H1 (cell line): ENCODE measurements around the gene KCNAB2. TPM values are rescaled to one million over a fixed set of nuclear protein-coding genes. Genes with fewer than 3 reads are reported as not detected.

Experiments
- CTCF ChIA-PET: fragments of 300-600 bp; sonication (Branson Sonifier 250); formaldehyde crosslinking; loops from one replicate; lab custom pipeline; 2021; ENCODE audit not compliant: partially characterized antibody; lab: Charles Lee
- POLR2A ChIA-PET: fragments of 300-600 bp; sonication (Branson Sonifier 250); formaldehyde crosslinking; loops from one replicate; lab custom pipeline; 2021; ENCODE audit warnings: inconsistent platforms; ENCODE audit not compliant: partially characterized antibody; lab: Charles Lee
- DNase-seq, 2 experiments: peaks; one replicate each; pipeline versions ENCODE4 v3.0.0 to v3.0.0-alpha.2; 2010 to 2022; ENCODE audit warnings: low spot score in 2 of 2, low read depth in 1 of 2, mixed read lengths in 1 of 2
- FAIRE-seq: peaks from 2 replicates; lab custom pipeline; 2011; peaks lifted over from hg19 to GRCh38; lab: Jason Lieb, UNC
- H2AFZ ChIP-seq: 2 replicates; pipeline ENCODE4 v1.8.1; 2012; ENCODE audit warnings: low read length, inconsistent platforms
- H2AK5ac ChIP-seq: 2 replicates; pipeline ENCODE4 v1.6.1; 2013; ENCODE audit warnings: low read depth, low read length
- H2BK120ac ChIP-seq: replicated peaks from 2 replicates; pipeline ENCODE3; 2013; ENCODE audit warnings: low read depth, low read length, inconsistent platforms
- H2BK12ac ChIP-seq: 2 replicates; pipeline ENCODE4 v1.6.1; 2013; ENCODE audit warnings: low read depth, low read length
- H2BK15ac ChIP-seq: 2 replicates; pipeline ENCODE4 v1.6.1; 2013; ENCODE audit warnings: low read length
- H2BK20ac ChIP-seq: 2 replicates; pipeline ENCODE4 v1.6.1; 2013; ENCODE audit warnings: low read length
- H2BK5ac ChIP-seq: 2 replicates; pipeline ENCODE4 v1.6.1; 2013; ENCODE audit warnings: low read depth, low read length
- H3K14ac ChIP-seq: 2 replicates; pipeline ENCODE4 v1.6.1; 2013; ENCODE audit warnings: inconsistent platforms; ENCODE audit not compliant: insufficient read length
- H3K18ac ChIP-seq: 2 replicates; pipeline ENCODE4 v1.6.1; 2013; ENCODE audit warnings: low read length; ENCODE audit errors: extremely low read depth
- H3K23ac ChIP-seq: 2 replicates; pipeline ENCODE4 v1.6.1; 2013; ENCODE audit warnings: inconsistent platforms; ENCODE audit not compliant: insufficient read length
- H3K23me2 ChIP-seq: 2 replicates; pipeline ENCODE4 v1.6.1; 2013; ENCODE audit warnings: low read depth, low read length
- H3K27ac ChIP-seq: 2 replicates; pipeline ENCODE4 v1.6.1; 2011; ENCODE audit warnings: low read depth, low read length, inconsistent platforms
- H3K27me3 ChIP-seq, 4 experiments: replicated peaks in 1 of 4; 1 replicate in 1 of 4; 2 replicates in 3 of 4; pipeline versions ENCODE4 v1.6.1 to v1.8.1; 2011 to 2013; ENCODE audit warnings: low read length in 3 of 4, mild to moderate bottlenecking in 3 of 4, inconsistent platforms in 2 of 4, mixed read lengths in 2 of 4, moderate library complexity in 1 of 4; ENCODE audit not compliant: control insufficient read depth in 3 of 4, insufficient read depth in 3 of 4; ENCODE audit errors: extremely low read depth in 1 of 4
- H3K36me3 ChIP-seq, 4 experiments: 2 replicates each; pipeline versions ENCODE4 v1.6.1 to v1.8.1; 2011 to 2013; ENCODE audit warnings: mild to moderate bottlenecking in 4 of 4, low read length in 3 of 4, moderate library complexity in 2 of 4, control low read depth in 1 of 4, inconsistent platforms in 1 of 4; ENCODE audit not compliant: insufficient read depth in 4 of 4, control insufficient read depth in 2 of 4
- H3K4ac ChIP-seq: replicated peaks from 2 replicates; pipeline ENCODE3; 2013; ENCODE audit warnings: low read length, low read depth, mixed read lengths, inconsistent platforms; ENCODE audit not compliant: insufficient read length
- H3K4me1 ChIP-seq, 4 experiments: replicated peaks in 1 of 4; 1 replicate in 1 of 4; 2 replicates in 3 of 4; pipeline versions ENCODE4 v1.6.1 to v1.8.1; 2011 to 2013; ENCODE audit warnings: low read length in 3 of 4, inconsistent platforms in 2 of 4, mixed read lengths in 1 of 4; ENCODE audit not compliant: insufficient read depth in 4 of 4, control insufficient read depth in 3 of 4
- H3K4me2 ChIP-seq, 2 experiments: 2 replicates each; pipeline versions ENCODE4 v1.6.1 to v1.8.1; 2011 to 2013; ENCODE audit warnings: low read depth in 2 of 2, low read length in 2 of 2, control low read depth in 1 of 2, inconsistent platforms in 1 of 2, mild to moderate bottlenecking in 1 of 2; ENCODE audit not compliant: insufficient read depth in 1 of 2
- H3K4me3 ChIP-seq, 4 experiments: fragments of 200-600, 300-600 bp in 1 of 4; sonication (generic), shearing (Covaris generic), sonication (Bioruptor Twin) in 1 of 4; 2 replicates each; pipeline versions ENCODE4 v1.5.1 to v1.8.1; 2011 to 2016; ENCODE audit warnings: low read length in 4 of 4, low read depth in 3 of 4, control low read depth in 2 of 4, inconsistent platforms in 2 of 4, mild to moderate bottlenecking in 2 of 4, mixed read lengths in 1 of 4, moderate library complexity in 1 of 4; ENCODE audit not compliant: insufficient read depth in 2 of 4; ENCODE audit errors: extremely low read depth in 1 of 4
- H3K56ac ChIP-seq: replicated peaks from 2 replicates; pipeline ENCODE3; 2013; ENCODE audit warnings: low read depth, mild to moderate bottlenecking, mixed read lengths, low read length, inconsistent platforms; ENCODE audit not compliant: insufficient read length
- H3K79me1 ChIP-seq: 2 replicates; pipeline ENCODE4 v1.6.1; 2013; ENCODE audit warnings: low read depth, low read length, control low read depth
- H3K79me2 ChIP-seq, 2 experiments: 2 replicates each; pipeline versions ENCODE4 v1.6.1 to v1.8.1; 2012 to 2013; ENCODE audit warnings: low read length in 2 of 2, mild to moderate bottlenecking in 2 of 2, inconsistent platforms in 1 of 2; ENCODE audit not compliant: insufficient read depth in 2 of 2, control insufficient read depth in 1 of 2
- H3K9ac ChIP-seq, 4 experiments: replicated peaks in 1 of 4; 1 replicate in 1 of 4; 2 replicates in 3 of 4; pipeline versions ENCODE4 v1.6.1 to v1.8.1; 2011 to 2013; ENCODE audit warnings: low read depth in 3 of 4, low read length in 3 of 4, control low read depth in 2 of 4, mild to moderate bottlenecking in 2 of 4, moderate library complexity in 2 of 4, inconsistent platforms in 1 of 4; ENCODE audit errors: extremely low read depth in 1 of 4
- H3K9me3 ChIP-seq, 2 experiments: 2 replicates each; pipeline versions ENCODE4 v1.6.1 to v1.8.1; 2012 to 2013; ENCODE audit warnings: mild to moderate bottlenecking in 2 of 2, moderate library complexity in 2 of 2, control low read depth in 1 of 2, inconsistent platforms in 1 of 2, low read depth in 1 of 2, low read length in 1 of 2, mixed read lengths in 1 of 2; ENCODE audit not compliant: insufficient read depth in 2 of 2
- H4K20me1 ChIP-seq, 2 experiments: replicated peaks in 1 of 2; 2 replicates each; pipeline versions ENCODE3 to v1.8.1; 2011 to 2013; ENCODE audit warnings: inconsistent platforms in 2 of 2, low read length in 2 of 2, mild to moderate bottlenecking in 1 of 2; ENCODE audit not compliant: insufficient read depth in 2 of 2, control insufficient read depth in 1 of 2
- H4K5ac ChIP-seq: 2 replicates; pipeline ENCODE4 v1.6.1; 2013; ENCODE audit warnings: low read length, low read depth, mixed read lengths, inconsistent platforms; ENCODE audit not compliant: insufficient read length
- H4K8ac ChIP-seq: 2 replicates; pipeline ENCODE4 v1.8.0; 2013; ENCODE audit warnings: mild to moderate bottlenecking, moderate library complexity, low read length, inconsistent platforms; ENCODE audit not compliant: insufficient read depth; ENCODE audit errors: extremely low read depth
- H4K91ac ChIP-seq: replicated peaks from 2 replicates; pipeline ENCODE3; 2013; ENCODE audit warnings: low read length, mixed read lengths, inconsistent platforms; ENCODE audit not compliant: insufficient read length
- BRCA1 ChIP-seq: IDR thresholded peaks from 2 replicates; pipeline ENCODE4 v1.6.1; 2012; ENCODE audit warnings: low read depth, low read length, improper control_type of control experiment
- KDM1A ChIP-seq: fragments of 200-600, 300-600 bp; sonication (generic); IDR thresholded peaks from 2 replicates; pipeline ENCODE4 v1.7.1; 2016; ENCODE audit warnings: mild to moderate bottlenecking, low read length, borderline replicate concordance
- WGBS, 2 experiments: shearing (Covaris generic) in 1 of 2; methylation state at CpG; one replicate each; pipeline versions ENCODE4 v1.1.6 to v1.1.7; 2013 to 2015; ENCODE audit warnings: low lambda C conversion rate in 2 of 2, mixed read lengths in 2 of 2, inconsistent platforms in 1 of 2, low coverage in 1 of 2, missing lambda C conversion rate in 1 of 2; ENCODE audit not compliant: insufficient replicate concordance in 2 of 2, insufficient coverage in 1 of 2, insufficient read length in 1 of 2; ENCODE audit errors: extremely low coverage in 1 of 2, missing lambda C conversion rate in 1 of 2; 5-methylcytosine and 5-hydroxymethylcytosine counted together
- polyA plus RNA-seq, 7 experiments: library from polyadenylated mRNA; depleted of rRNA in 3 of 7; stranded (reverse) in 5 of 7; unstranded in 2 of 7; fragments of >200 nt in 5 of 7; fragments of 200-250 nt in 2 of 7; gene quantifications; 1 replicate in 5 of 7; 2 replicates in 1 of 7; 4 replicates in 1 of 7; pipeline versions ENCODE4 v1.2.1 to v1.2.3, GENCODE V29; 2011 to 2013; ENCODE audit warnings: missing spikeins in 2 of 7, mixed read lengths in 2 of 7
- total RNA-seq: library from RNA; stranded (reverse); fragmentation: NEBNext Ultra II Directional; extraction: Animal tissue kit (Norgen Biotek cat#: 25700); gene quantifications from 2 replicates; pipeline ENCODE4 v1.2.1, GENCODE V29; 2021

Gene KCNAB2
- total and polyA plus RNA-seq, 2 of the 8 experiments (the other 6 are each of a cell fraction or from before 2014, with no cell fraction given) = 4.5 to 7.0 TPM

DNA sequence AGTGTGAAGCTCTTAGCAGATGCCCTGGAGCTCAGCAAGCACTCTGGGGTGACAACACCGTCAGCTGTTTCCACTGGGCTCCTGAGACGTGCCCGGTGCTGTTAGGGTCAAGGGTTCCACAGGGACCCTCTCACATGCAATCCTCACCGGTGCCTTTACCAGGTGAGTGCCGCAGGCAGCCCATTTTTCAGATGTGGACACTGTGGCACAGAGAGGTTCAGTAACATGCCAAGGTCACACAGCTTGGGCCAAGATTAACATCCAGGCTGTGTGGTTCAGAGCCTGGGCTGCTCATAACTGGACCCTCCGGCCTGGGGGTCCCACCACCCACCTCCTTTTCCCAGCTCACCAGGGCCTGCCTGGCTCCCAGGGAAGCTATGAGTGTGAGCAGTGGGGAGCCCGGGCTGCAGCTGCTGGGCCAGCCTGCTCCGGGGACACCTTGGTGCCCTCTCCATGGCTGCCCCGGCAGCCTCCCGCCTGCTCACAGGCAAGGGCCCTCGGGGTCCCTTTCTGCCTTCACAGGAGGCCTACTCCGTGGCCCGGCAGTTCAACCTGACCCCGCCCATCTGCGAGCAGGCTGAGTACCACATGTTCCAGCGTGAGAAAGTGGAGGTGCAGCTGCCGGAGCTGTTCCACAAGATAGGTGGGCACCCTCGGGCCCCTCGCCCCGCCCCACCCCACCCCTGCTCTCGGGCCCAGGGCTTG is 49.3 kb downstream of the KCNAB2 start:
- Histone ChIP-seq H3K27me3 (no peaks in the 10 kb centered on the region), H4K5ac (no peak overlapping the region), H3K4ac (no peak overlapping the region), H3K23ac (no peak overlapping the region), H3K36me3 (no peaks in the 10 kb centered on the region), H2BK5ac (no peak overlapping the region), H4K20me1 (peaks cover 0 to 1% of the 10 kb centered on the region in 2 experiments), H3K27ac (no peak overlapping the region), H3K23me2 (no peaks in the 10 kb centered on the region; the same call in 1 of the 2 replicates), H2BK15ac (no peak overlapping the region), H3K9ac (no peak overlapping the region; a peak in 1 of 7 replicates), H4K8ac (no peak overlapping the region), H3K4me1 (no peaks in the 10 kb centered on the region; a peak in 1 of 7 replicates), H2AFZ (no peak overlapping the region), H2BK20ac (no peak overlapping the region), H3K9me3 (no peaks in the 10 kb centered on the region), H3K4me3 (no peak overlapping the region), H2AK5ac (no peak overlapping the region), H3K14ac (no peak overlapping the region), H3K79me1 (no peaks in the 10 kb centered on the region), H4K91ac (no peak overlapping the region), H3K18ac (no peak overlapping the region), H3K56ac (no peak overlapping the region), H2BK12ac (no peak overlapping the region), H3K79me2 (no peaks in the 10 kb centered on the region), H3K4me2 (no peak overlapping the region), H2BK120ac (no peak overlapping the region)
- ChIA-PET POLR2A (no interaction called here), CTCF (interaction anchor here (0.7 to 4.7 kb wide), 7 partner anchors 10 to 176 kb away, joined by 3 to 31 read pairs (median 6); no protein-coding TSS in a partner anchor)
- FAIRE-seq = no peak
- TF ChIP-seq KDM1A (peak; percentile 76; the same call in 1 of the 2 replicates), BRCA1 (no peak)
- DNase-seq = no peak
- WGBS, 2 experiments = 93% methylated on average over 13 of the region's 21 CpGs; no CpG with 5 or more reads in 1 of the 2 experiments
